Measurements from ENCODE around the gene IGSF21. TPM values are rescaled to one million over a fixed set of nuclear protein-coding genes. Genes with fewer than 3 reads are reported as not detected.

Gene IGSF21
- total and polyA plus RNA-seq, 10 of the 15 experiments (the other 5 are each of a cell fraction or from before 2014, with no cell fraction given) = 0.03 to 0.49 TPM; not detected in 8

DNA sequence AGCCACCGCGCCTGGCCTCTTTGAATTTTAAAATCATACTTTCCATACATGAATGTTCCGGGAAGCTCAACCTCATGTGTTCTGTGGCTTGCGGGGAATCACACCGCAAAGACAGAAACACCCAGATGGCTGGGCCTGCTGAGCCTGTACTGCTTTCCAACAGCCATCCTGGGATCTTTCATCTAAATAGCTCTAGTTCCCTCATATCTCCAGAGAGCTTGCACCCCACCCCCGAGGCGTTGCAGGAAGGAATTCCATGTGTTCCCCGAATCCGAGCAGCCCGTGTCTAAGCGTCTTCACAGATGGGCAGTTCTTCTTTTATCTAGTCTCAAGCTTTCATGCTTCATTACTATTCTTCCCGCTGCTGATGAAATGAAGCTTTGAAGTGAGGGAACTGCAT is 66.4 kb downstream of the IGSF21 start (continued):
- TF ChIP-seq, protein P1, sequence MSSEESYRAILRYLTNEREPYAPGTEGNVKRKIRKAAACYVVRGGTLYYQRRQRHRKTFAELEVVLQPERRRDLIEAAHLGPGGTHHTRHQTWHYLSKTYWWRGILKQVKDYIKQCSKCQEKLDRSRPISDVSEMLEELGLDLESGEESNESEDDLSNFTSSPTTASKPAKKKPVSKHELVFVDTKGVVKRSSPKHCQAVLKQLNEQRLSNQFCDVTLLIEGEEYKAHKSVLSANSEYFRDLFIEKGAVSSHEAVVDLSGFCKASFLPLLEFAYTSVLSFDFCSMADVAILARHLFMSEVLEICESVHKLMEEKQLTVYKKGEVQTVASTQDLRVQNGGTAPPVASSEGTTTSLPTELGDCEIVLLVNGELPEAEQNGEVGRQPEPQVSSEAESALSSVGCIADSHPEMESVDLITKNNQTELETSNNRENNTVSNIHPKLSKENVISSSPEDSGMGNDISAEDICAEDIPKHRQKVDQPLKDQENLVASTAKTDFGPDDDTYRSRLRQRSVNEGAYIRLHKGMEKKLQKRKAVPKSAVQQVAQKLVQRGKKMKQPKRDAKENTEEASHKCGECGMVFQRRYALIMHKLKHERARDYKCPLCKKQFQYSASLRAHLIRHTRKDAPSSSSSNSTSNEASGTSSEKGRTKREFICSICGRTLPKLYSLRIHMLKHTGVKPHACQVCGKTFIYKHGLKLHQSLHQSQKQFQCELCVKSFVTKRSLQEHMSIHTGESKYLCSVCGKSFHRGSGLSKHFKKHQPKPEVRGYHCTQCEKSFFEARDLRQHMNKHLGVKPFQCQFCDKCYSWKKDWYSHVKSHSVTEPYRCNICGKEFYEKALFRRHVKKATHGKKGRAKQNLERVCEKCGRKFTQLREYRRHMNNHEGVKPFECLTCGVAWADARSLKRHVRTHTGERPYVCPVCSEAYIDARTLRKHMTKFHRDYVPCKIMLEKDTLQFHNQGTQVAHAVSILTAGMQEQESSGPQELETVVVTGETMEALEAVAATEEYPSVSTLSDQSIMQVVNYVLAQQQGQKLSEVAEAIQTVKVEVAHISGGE (CRISPR knock-in tag; IDR thresholded peaks at IDR 0.05) = no peak
- TF ChIP-seq NFIC (IDR thresholded peaks at IDR 0.05; ENCODE audit: low read depth, low read length) = no peak

DNA sequence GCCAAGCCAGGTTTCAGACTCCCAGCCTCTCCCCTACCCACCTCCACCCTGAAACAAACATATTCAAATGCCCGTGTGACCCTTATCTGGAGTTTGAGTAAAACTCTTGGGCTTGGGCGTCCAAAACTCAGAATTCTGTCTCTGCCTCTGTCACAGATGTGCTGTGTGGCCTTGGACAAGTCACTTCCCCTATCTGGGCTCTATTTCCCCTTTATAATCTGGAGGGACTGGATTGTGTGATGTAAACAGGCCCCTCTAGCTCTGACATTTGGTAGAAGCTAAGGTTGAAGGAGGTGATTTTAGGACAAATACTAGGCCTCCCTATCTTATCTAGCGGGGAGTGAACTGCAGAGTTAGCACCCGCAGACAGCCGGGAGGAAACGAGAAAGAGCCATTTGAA is 67.5 kb downstream of the IGSF21 start:
- intact Hi-C loops (cut with micrococcal nuclease; ENCODE audit: unreplicated experiment) (no loop called here), in situ Hi-C loops (cut with MboI) (no loop called here)
- CTCF ChIA-PET = no interaction called here
- Histone ChIP-seq H2AFZ (ENCODE audit: control insufficient read depth, low read depth, low read length) (no peak overlapping the region), H3K4me2 (ENCODE audit: control insufficient read depth, insufficient read depth) (no peak overlapping the region), H3K79me2 (ENCODE audit: control insufficient read depth, insufficient read depth, low read length) (no peaks in the 10 kb centered on the region), H3K27ac (ENCODE audit: control insufficient read depth, insufficient read depth) (no peak overlapping the region), H3K27me3 (replicated peaks in 1 of 2; ENCODE audit: control insufficient read depth in 2 of 2, insufficient read depth in 2 of 2, low read length in 1 of 2) (no peaks in the 10 kb centered on the region), H3K9ac (ENCODE audit: control insufficient read depth, insufficient read depth, low read length) (no peak overlapping the region), H3K4me1 (ENCODE audit: control insufficient read depth, insufficient read depth, low read length) (no peaks in the 10 kb centered on the region), H3K9me3 (replicated peaks; ENCODE audit: control insufficient read depth, insufficient read depth, low read length) (no peaks in the 10 kb centered on the region), H3K36me3 (ENCODE audit: control insufficient read depth in 2 of 2, insufficient read depth in 2 of 2, low read length in 1 of 2) (no peaks in the 10 kb centered on the region), H4K20me1 (ENCODE audit: control insufficient read depth, insufficient read depth) (no peaks in the 10 kb centered on the region), H3K4me3 (no peak overlapping the region)
- no TSS peak for BruUV-seq (replicated peaks)
- FAIRE-seq (no peak), DNase-seq (ENCODE audit: low read depth, low spot score) (no peak), ATAC-seq (no peak)
- WGBS (ENCODE audit: insufficient coverage, insufficient replicate concordance, low lambda C conversion rate, missing lambda C conversion rate) = 42% methylated on average over 6 of the region's 6 CpGs
- POLR2A ChIA-PET = no interaction called here
- SMC1A ChIA-PET (ENCODE audit: uncharacterized antibody, unreplicated experiment) = no interaction called here
- no peak for TF ChIP-seq CREB1 (IDR thresholded peaks at IDR 0.05; ENCODE audit: low read depth)
- no peak for TF ChIP-seq TAF1 (IDR thresholded peaks at IDR 0.05; ENCODE audit: borderline replicate concordance, low read depth, low read length)
- TF ChIP-seq IRF4 (IDR thresholded peaks at IDR 0.05; ENCODE audit: low read depth, low read length) = no peak
- TF ChIP-seq, protein P2, sequence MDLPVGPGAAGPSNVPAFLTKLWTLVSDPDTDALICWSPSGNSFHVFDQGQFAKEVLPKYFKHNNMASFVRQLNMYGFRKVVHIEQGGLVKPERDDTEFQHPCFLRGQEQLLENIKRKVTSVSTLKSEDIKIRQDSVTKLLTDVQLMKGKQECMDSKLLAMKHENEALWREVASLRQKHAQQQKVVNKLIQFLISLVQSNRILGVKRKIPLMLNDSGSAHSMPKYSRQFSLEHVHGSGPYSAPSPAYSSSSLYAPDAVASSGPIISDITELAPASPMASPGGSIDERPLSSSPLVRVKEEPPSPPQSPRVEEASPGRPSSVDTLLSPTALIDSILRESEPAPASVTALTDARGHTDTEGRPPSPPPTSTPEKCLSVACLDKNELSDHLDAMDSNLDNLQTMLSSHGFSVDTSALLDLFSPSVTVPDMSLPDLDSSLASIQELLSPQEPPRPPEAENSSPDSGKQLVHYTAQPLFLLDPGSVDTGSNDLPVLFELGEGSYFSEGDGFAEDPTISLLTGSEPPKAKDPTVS (IDR thresholded peaks at IDR 0.05; ENCODE audit: low read depth, low read length) = no peak
- TF ChIP-seq CBX3 (IDR thresholded peaks at IDR 0.05; ENCODE audit: borderline replicate concordance, low read depth) = no peak
- no peak for TF ChIP-seq NFIC (IDR thresholded peaks at IDR 0.05; ENCODE audit: low read depth, low read length)
- TF ChIP-seq, protein P3, sequence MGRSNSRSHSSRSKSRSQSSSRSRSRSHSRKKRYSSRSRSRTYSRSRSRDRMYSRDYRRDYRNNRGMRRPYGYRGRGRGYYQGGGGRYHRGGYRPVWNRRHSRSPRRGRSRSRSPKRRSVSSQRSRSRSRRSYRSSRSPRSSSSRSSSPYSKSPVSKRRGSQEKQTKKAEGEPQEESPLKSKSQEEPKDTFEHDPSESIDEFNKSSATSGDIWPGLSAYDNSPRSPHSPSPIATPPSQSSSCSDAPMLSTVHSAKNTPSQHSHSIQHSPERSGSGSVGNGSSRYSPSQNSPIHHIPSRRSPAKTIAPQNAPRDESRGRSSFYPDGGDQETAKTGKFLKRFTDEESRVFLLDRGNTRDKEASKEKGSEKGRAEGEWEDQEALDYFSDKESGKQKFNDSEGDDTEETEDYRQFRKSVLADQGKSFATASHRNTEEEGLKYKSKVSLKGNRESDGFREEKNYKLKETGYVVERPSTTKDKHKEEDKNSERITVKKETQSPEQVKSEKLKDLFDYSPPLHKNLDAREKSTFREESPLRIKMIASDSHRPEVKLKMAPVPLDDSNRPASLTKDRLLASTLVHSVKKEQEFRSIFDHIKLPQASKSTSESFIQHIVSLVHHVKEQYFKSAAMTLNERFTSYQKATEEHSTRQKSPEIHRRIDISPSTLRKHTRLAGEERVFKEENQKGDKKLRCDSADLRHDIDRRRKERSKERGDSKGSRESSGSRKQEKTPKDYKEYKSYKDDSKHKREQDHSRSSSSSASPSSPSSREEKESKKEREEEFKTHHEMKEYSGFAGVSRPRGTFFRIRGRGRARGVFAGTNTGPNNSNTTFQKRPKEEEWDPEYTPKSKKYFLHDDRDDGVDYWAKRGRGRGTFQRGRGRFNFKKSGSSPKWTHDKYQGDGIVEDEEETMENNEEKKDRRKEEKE (IDR thresholded peaks at IDR 0.05) = no peak
- TF ChIP-seq MXI1 (IDR thresholded peaks at IDR 0.05; ENCODE audit: low read depth, low read length) = no peak
- TF ChIP-seq IKZF2 (IDR thresholded peaks at IDR 0.05) = no peak
- no peak for TF ChIP-seq LARP7 (IDR thresholded peaks at IDR 0.05)
- RAD21 ChIA-PET (ENCODE audit: unreplicated experiment) = interaction anchor here (0.5 kb wide), 1 partner anchor 46 kb away, joined by 4 read pairs; no protein-coding TSS in a partner anchor

All from GM12878 (cell line).